Peyer's patch (tissue), 4 donors: ENCODE results near the gene STIMATE.

Source experiments
- POLR2A ChIP-seq, 2 donors: fragments of 450-650 bp; IDR thresholded peaks; one replicate each; pipeline ENCODE4 v1.5.1; 2017; ENCODE audit warnings: antibody characterized with exemption in 2 of 2, mild to moderate bottlenecking in 2 of 2, moderate library complexity in 2 of 2
- TF ChIP-seq, protein P1 (sequence below), 6 experiments: fragments of 450-650 bp in 4 of 6; fragments of 200-600 bp in 2 of 6; sonication (generic) in 1 of 6; IDR thresholded peaks; one replicate each; pipeline ENCODE4 v1.5.1; 2017 to 2019; ENCODE audit warnings: antibody characterized with exemption in 6 of 6, mild to moderate bottlenecking in 3 of 6, moderate library complexity in 1 of 6

DNA sequence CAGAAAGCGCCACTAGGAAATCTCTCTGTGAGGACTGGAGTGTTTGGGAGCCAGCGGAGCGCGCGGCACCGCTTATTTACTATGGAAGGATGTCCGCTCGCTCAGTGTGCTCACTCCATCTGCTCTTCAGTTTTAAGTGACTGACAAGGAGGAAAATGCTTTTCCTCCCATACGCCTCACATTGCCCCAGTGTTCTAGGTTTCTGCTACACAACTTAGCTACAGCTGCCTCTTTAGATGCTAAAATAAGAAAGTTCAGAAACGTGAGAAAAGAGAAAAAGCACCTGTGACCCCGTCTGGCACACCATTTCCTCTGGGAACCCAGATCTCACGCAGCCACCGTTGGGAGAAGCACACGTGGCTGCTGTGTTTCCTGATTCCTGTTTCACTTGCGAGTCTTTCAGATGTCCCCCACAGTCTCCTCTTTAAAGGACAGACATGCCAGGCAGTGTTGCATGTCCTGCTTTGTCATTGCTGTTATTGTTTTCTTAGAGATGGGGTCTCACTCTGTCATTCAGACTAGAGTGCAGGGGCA lies 50.8 kb downstream of the STIMATE start:
- TF ChIP-seq, protein P1, sequence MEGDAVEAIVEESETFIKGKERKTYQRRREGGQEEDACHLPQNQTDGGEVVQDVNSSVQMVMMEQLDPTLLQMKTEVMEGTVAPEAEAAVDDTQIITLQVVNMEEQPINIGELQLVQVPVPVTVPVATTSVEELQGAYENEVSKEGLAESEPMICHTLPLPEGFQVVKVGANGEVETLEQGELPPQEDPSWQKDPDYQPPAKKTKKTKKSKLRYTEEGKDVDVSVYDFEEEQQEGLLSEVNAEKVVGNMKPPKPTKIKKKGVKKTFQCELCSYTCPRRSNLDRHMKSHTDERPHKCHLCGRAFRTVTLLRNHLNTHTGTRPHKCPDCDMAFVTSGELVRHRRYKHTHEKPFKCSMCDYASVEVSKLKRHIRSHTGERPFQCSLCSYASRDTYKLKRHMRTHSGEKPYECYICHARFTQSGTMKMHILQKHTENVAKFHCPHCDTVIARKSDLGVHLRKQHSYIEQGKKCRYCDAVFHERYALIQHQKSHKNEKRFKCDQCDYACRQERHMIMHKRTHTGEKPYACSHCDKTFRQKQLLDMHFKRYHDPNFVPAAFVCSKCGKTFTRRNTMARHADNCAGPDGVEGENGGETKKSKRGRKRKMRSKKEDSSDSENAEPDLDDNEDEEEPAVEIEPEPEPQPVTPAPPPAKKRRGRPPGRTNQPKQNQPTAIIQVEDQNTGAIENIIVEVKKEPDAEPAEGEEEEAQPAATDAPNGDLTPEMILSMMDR (IDR thresholded peaks at IDR 0.05): no peak
- TF ChIP-seq POLR2A (IDR thresholded peaks at IDR 0.05): no peak
